OCI-LY3 (cell line): ENCODE measurements around the gene NEU1.

Source experiments
- H2AFZ ChIP-seq: fragments of 200-600, 300-600 bp; shearing (Covaris generic); 2 replicates; pipeline ENCODE4 v1.6.0; 2014; ENCODE audit warnings: antibody characterized with exemption, low read depth, low read length
- H3K27ac ChIP-seq: fragments of 200-600, 300-600 bp; sonication (generic); 2 replicates; pipeline ENCODE4 v1.5.1; 2014; ENCODE audit warnings: mild to moderate bottlenecking, low read length, moderate library complexity, mixed read lengths
- H3K27me3 ChIP-seq: fragments of 200-600, 300-600 bp; sonication (generic); 2 replicates; pipeline ENCODE4 v1.6.1; 2014; ENCODE audit warnings: low read depth, low read length, mixed read lengths
- H3K36me3 ChIP-seq: fragments of 200-600, 300-600 bp; sonication (generic); replicated peaks from 2 replicates; pipeline ENCODE3; 2014; ENCODE audit warnings: low read depth, low read length, mixed read lengths
- H3K4me1 ChIP-seq: fragments of 300-600, 200-600 bp; sonication (generic); 2 replicates; pipeline ENCODE4 v1.6.1; 2014; ENCODE audit warnings: low read length, mixed read lengths
- H3K4me2 ChIP-seq: fragments of 200-600, 300-600 bp; sonication (generic); 2 replicates; pipeline ENCODE4 v1.6.1; 2014; ENCODE audit warnings: low read length, mixed read lengths
- H3K4me3 ChIP-seq: fragments of 300-600, 200-600 bp; sonication (generic); 2 replicates; pipeline ENCODE4 v1.5.1; 2014; ENCODE audit warnings: antibody characterized with exemption, mild to moderate bottlenecking, low read length, moderate library complexity
- H3K79me2 ChIP-seq: fragments of 300-600, 200-600 bp; shearing (Covaris generic); 2 replicates; pipeline ENCODE4 v1.6.1; 2014; ENCODE audit warnings: mild to moderate bottlenecking, low read length, mixed read lengths
- H3K9ac ChIP-seq: fragments of 300-600, 200-600 bp; shearing (Covaris generic); 2 replicates; pipeline ENCODE4 v1.6.0; 2014; ENCODE audit warnings: mild to moderate bottlenecking, low read length, moderate library complexity
- H3K9me3 ChIP-seq: fragments of 200-600, 300-600 bp; shearing (Covaris generic); 2 replicates; pipeline ENCODE4 v1.6.1; 2014; ENCODE audit warnings: low read length, mixed read lengths; ENCODE audit not compliant: insufficient read depth
- H4K20me1 ChIP-seq: fragments of 200-600, 300-600 bp; sonication (generic); 2 replicates; pipeline ENCODE4 v1.6.1; 2016; ENCODE audit warnings: low read length, mixed read lengths; ENCODE audit not compliant: insufficient read depth
- CTCF ChIP-seq: fragments of 200-600, 300-600 bp; sonication (generic); IDR thresholded peaks from 2 replicates; pipeline ENCODE4 v1.5.1; 2014; ENCODE audit warnings: antibody characterized with exemption, low read length, low read depth
- EZH2phosphoT487 ChIP-seq: fragments of 200-600 bp; shearing (Covaris generic); IDR thresholded peaks from 2 replicates; pipeline ENCODE4 v1.6.1; 2018; ENCODE audit warnings: antibody characterized with exemption, mixed run types, low read depth

NEU1 gene

DNA sequence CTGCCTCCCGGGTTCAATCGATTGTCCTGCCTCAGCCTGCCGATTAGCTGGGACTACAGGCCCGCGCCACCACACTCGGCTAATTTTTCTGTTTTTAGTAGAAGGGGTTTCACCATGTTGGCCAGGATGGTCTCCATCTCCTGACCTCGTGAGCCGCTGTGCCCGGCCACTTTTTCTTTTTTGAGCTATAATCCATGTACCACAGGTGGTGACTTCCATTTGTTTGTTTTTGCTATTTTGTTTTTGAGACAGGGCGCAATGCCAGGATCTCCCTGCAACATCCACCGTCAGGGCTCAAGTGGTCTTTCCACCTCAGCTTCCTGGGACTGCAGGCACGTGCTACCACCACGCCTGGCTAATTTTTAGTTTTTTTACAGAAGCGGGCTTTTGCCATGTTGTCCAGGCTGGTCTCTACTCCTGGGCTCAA is 26.6 kb downstream of the NEU1 start:
- Histone ChIP-seq H3K4me3 (peak overlapping the region; percentile 98), H3K4me1 (peaks cover 29% of the 10 kb centered on the region), H3K36me3 (peaks cover 48% of the 10 kb centered on the region)

GRCh38 chr6:31834367-31835250 is 28.0 kb downstream of the NEU1 start:
- H3K36me3 ChIP-seq, result peaks cover 36% of the 10 kb centered on the region

More for the DNA sequence above, 26.6 kb downstream of the NEU1 start:
- TF ChIP-seq CTCF (no peak), EZH2phosphoT487 (no peak)
- H2AFZ ChIP-seq, result no peak overlapping the region
- H3K9me3 ChIP-seq, result no peaks in the 10 kb centered on the region
- H3K79me2 ChIP-seq, result peaks cover 44% of the 10 kb centered on the region
- peak overlapping the region; percentile 99 for H3K9ac ChIP-seq
- H3K27me3 ChIP-seq, result no peaks in the 10 kb centered on the region
- H3K27ac ChIP-seq, result peak overlapping the region; percentile 88
- H3K4me2 ChIP-seq, result peak overlapping the region; percentile 97
- H4K20me1 ChIP-seq, result peaks cover 12% of the 10 kb centered on the region

DNA sequence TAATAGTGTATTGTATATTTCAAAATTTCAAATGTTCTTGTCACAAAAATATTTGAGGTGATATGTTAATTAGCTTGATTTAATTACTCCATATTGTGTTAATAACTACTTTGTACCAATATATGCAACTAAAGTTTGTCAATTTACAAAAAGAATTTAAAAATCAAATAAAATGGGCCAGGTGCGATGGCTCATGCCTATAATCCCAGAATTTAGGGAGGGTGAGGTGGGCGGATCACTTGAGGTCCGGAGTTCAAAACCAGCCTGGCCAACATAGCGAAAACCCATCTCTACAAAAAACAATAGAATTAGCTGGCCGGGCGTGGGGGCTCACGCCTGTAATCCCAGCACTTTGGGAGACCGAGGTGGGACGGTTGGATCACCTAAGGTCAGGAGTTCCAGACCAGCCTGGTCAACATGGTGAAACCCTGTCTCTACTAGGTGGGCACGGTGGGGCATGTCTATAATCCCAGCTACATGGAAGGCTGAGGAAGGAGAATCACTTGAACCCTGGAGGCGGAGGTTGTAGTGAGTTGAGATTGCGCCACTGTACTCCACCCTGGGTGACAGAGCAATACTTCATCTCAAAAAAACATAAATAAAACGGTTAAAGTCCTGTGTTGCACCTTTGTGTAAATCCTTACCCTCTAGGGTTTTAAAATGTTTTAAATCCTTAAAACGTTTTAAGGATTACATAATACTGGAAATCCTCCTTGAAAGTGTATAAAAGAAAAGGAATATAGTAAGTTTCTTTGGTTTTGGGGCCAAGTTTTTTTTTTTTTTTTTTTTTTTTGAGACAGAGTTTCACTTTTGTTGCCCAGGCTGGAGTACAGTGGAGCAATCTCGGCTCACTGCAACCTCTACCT is 31.0 kb downstream of the NEU1 start:
- peak overlapping the region; percentile 94; the same call in 1 of the 2 replicates for H3K4me2 ChIP-seq
- no peak overlapping the region for H3K9ac ChIP-seq
- peaks cover 25% of the 10 kb centered on the region for H3K79me2 ChIP-seq

More at GRCh38 chr6:31834367-31835250, 28.0 kb downstream of the NEU1 start:
- peak overlapping the region; percentile 88 for H3K27ac ChIP-seq
- H2AFZ ChIP-seq, result peak overlapping the region; percentile 14; the same call in 1 of the 2 replicates
- TF ChIP-seq EZH2phosphoT487 (no peak), CTCF (no peak)
- H3K4me2 ChIP-seq, result peak overlapping the region; percentile 97
- no peaks in the 10 kb centered on the region for H3K27me3 ChIP-seq
- no peaks in the 10 kb centered on the region for H3K9me3 ChIP-seq
- H3K9ac ChIP-seq, result peak overlapping the region; percentile 99
- H4K20me1 ChIP-seq, result peaks cover 12% of the 10 kb centered on the region
- peak overlapping the region; percentile 98 for H3K4me3 ChIP-seq
- peaks cover 33% of the 10 kb centered on the region for H3K4me1 ChIP-seq
- peaks cover 44% of the 10 kb centered on the region for H3K79me2 ChIP-seq

More for the DNA sequence above, 31.0 kb downstream of the NEU1 start:
- Histone ChIP-seq H3K4me3 (no peak overlapping the region), H3K27ac (no peak overlapping the region), H3K9me3 (no peaks in the 10 kb centered on the region), H3K4me1 (peaks cover 23% of the 10 kb centered on the region), H3K27me3 (no peaks in the 10 kb centered on the region), H4K20me1 (no peaks in the 10 kb centered on the region; the same call in 1 of the 2 replicates), H2AFZ (no peak overlapping the region), H3K36me3 (peaks cover 12% of the 10 kb centered on the region)
- TF ChIP-seq EZH2phosphoT487 (no peak), CTCF (no peak)
